HepG2 (cell line): Measurements from ENCODE around the gene ROBO2.

ENCODE experiments used
- CTCF ChIP-seq: sonication (generic); formaldehyde crosslinking; IDR thresholded peaks from 2 replicates; pipeline ENCODE4 v1.5.0; 2020; ENCODE audit warnings: mild to moderate bottlenecking, missing genetic modification reagents, moderate library complexity
- JDP2 ChIP-seq: sonication (generic); formaldehyde crosslinking; IDR thresholded peaks from 2 replicates; pipeline ENCODE4 v1.8.1; 2022; ENCODE audit warnings: missing genetic modification reagents, borderline replicate concordance
- NR2F2 ChIP-seq: IDR thresholded peaks from 2 replicates; pipeline ENCODE4 v1.6.1; 2012; ENCODE audit warnings: low read depth, inconsistent platforms, borderline replicate concordance
- ZNF414 ChIP-seq: sonication (generic); formaldehyde crosslinking; IDR thresholded peaks from 2 replicates; pipeline ENCODE4 v1.5.0; 2020; ENCODE audit warnings: missing genetic modification reagents

GRCh38 chr3:77376511-77376910 lies 336.6 kb downstream of the ROBO2 start:
- TF ChIP-seq CTCF (no peak), JDP2 (no peak), NR2F2 (no peak), ZNF414 (CRISPR knock-in tag) (no peak)
